Middle frontal gyrus (tissue), 1 donor: Measurements from ENCODE around the gene CXCR4.
"Not testable (repeated sequence)": the region's sequence is repeated elsewhere in the genome, so short reads cannot be mapped to it uniquely, and the experiment has no call there.

Experiments used
- DNase-seq: peaks from one replicate; pipeline ENCODE4 v3.0.0-alpha.2; 2015; ENCODE audit warnings: low spot score; ENCODE audit errors: extremely low spot score

Gene CXCR4

GRCh38 chr2:136115183-136115761 lies 2.7 kb downstream of the CXCR4 start:
- no peak for DNase-seq

GRCh38 chr2:136114382-136114781 lies 3.6 kb downstream of the CXCR4 start:
- no peak for DNase-seq

- DNase-seq, result no peak
Observed at GRCh38 chr2:136113209-136113971, 4.6 kb downstream of the CXCR4 start.

GRCh38 chr2:136112317-136113208 lies 5.4 kb downstream of the CXCR4 start:
- DNase-seq, result no peak

GRCh38 chr2:136111711-136112110 lies 6.2 kb downstream of the CXCR4 start:
- DNase-seq, result no peak

GRCh38 chr2:136110526-136110925 lies 7.4 kb downstream of the CXCR4 start:
- no peak for DNase-seq

- no peak for DNase-seq
Observed at GRCh38 chr2:136108463-136108862, 9.5 kb downstream of the CXCR4 start.

- no peak for DNase-seq
Observed at GRCh38 chr2:136107051-136108033, 10.6 kb downstream of the CXCR4 start.

- no peak for DNase-seq
Observed at GRCh38 chr2:136106505-136106904, 11.4 kb downstream of the CXCR4 start.

GRCh38 chr2:136104977-136105376 lies 13.0 kb downstream of the CXCR4 start:
- DNase-seq, result no peak

- DNase-seq, result no peak
Observed at GRCh38 chr2:136101042-136101441, 16.9 kb downstream of the CXCR4 start.

- no peak for DNase-seq
Observed at GRCh38 chr2:136098441-136098840, 19.5 kb downstream of the CXCR4 start.

GRCh38 chr2:136093583-136093982 lies 24.4 kb downstream of the CXCR4 start:
- DNase-seq, result no peak

- no peak for DNase-seq
Observed at GRCh38 chr2:136091899-136092298, 26.1 kb downstream of the CXCR4 start.

GRCh38 chr2:136087901-136088460 lies 30.0 kb downstream of the CXCR4 start:
- DNase-seq, result not testable (repeated sequence)

- DNase-seq, result no peak
Observed at GRCh38 chr2:136086253-136087016, 31.5 kb downstream of the CXCR4 start.

GRCh38 chr2:136085453-136086209 lies 32.3 kb downstream of the CXCR4 start:
- DNase-seq, result no peak

- DNase-seq, result no peak
Observed at GRCh38 chr2:136081582-136082210, 36.3 kb downstream of the CXCR4 start.

GRCh38 chr2:136080114-136080513 lies 37.8 kb downstream of the CXCR4 start:
- no peak for DNase-seq
